Measurements from ENCODE around the gene ATG13. TPM values are rescaled to one million over a fixed set of nuclear protein-coding genes. Genes with fewer than 3 reads are reported as not detected.

The ATG13 gene
- total RNA-seq, 1 donor from 2014 or later = 80.0 TPM

DNA sequence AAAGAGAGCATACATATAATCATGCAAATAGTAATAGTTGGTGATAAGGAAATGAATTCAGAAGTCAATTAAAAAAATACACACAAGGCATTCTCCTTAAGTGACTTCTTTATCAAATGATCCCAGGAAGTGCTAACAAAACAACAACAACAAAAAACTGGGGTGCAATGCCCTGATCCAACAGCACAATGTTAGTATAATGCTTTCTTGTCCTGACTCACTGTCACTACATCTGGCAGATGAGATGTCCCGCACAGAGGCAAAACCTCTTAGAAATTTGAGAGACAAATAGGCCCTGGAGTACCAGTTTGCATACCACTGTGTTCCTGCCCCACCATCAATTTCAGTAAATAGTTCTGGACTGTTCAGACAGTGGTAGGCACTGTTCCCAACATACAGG, 12.6 kb upstream of the ATG13 start:
- DNase-seq (ENCODE audit: extremely low read depth, low read depth, low spot score) = no peak

DNA sequence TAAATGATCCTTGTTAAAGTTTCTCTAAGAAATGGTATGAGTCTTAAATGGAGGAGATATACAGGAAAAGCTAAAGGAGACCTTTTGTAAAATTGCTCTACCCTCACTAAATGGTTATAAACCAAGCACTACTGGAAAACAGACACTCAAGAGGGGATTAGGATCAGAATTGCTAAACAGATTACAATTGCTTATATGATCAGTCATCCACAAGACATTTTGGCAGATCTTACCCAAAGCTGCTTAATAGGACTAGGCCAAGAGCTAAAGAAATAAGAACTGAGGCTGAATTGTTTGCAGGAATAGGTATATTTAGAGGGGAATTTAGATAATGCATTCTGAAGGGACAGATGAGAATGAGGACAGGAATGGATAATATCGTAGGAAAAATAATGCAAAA, 9.8 kb upstream of the ATG13 start:
- no peak for DNase-seq (ENCODE audit: extremely low read depth, low read depth, low spot score)

DNA sequence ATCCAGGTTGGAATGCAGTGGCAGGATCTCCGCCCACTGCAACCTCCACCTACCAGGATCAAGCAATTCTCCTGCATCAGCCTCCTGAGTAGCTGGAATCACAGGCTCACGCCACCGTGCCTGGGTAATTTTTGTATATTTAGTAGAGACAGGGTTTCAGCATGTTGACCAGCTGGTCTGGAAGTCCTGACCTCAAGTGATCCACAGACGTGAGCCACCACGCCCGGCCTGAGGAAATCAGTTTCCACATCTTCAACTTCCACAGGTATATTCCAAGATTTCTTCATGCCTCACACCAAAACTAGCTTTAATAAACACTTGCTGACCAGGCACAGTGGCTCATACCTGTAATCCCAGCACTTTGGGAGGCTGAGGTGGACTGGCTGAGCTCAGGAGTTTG, 8.0 kb upstream of the ATG13 start:
- no peak for DNase-seq (ENCODE audit: extremely low read depth, low read depth, low spot score)

DNA sequence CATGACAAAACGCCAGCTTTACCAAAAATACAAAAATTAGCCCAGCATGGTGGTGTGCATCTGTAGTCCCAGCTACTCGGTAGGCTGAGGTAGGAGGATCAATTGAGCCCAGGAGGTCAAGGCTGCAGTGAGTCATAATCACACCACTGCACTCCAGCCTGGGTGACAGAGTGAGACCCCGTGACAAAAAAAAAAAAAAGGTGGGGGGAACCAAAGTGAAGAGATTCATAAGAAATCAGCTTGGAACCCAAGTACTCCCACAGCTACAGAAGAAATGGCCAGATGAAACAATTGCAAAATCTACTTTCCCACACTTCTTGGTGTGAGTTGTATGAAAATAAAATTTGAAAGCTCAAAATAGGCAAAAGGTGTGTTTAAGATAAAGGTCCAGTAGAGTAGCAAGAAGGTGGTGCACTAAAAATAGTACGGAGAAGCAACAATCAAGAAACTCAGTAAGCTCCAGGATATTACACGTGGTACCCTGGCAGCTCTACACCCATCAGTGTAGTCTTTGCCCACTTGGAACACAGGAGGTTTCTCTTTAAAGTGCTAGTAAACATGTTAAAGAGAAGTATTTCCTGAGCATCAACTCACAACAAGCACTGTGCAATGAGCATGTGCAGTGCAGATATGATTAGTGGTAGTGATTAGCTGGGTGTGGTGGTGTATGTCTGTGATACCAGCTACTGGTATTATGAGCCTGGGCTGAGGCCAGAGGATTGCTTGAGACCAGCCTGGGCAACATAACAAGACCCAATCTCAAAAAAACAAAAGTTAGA, 5.6 kb upstream of the ATG13 start:
- no peak for DNase-seq (ENCODE audit: extremely low read depth, low read depth, low spot score)

DNA sequence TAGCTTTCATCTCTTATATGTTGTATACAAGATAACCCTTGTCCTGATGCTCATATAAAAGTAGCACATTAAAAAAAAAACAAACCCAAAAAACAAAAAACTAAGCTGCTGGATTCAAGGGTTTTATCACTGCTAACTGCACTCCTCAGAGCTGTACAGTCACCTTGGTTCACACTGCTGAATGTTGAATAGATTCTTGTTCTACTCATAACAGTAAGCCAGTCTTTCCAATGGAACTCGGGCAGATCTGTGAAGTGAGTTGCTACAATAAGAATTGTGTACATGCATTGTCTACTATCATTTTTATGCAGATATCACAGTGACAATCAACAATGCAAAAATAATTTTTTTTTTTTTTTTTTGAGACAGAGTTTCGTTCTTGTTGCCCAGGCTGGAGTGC, 5.0 kb upstream of the ATG13 start:
- DNase-seq (ENCODE audit: extremely low read depth, low read depth, low spot score) = no peak

DNA sequence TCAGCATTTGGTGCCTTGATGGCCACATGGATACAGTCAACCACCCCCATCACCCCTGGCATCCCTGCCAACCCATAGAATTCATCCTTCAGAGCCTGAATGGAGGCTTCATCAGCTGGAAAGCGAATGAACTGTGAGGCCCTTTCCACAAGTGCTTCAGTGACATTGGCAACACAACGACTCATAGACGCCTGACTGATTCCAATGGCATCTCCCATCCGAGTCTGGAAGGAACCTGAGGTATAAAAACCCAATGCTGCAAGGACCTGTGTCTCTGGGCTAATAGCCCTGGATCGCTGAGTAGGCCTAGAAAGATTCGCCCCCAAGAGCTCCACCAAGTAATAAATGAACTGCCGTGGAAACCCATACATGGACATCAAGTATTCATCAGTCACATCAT, 1.6 kb upstream of the ATG13 start:
- no peak for DNase-seq (ENCODE audit: extremely low read depth, low read depth, low spot score)

DNA sequence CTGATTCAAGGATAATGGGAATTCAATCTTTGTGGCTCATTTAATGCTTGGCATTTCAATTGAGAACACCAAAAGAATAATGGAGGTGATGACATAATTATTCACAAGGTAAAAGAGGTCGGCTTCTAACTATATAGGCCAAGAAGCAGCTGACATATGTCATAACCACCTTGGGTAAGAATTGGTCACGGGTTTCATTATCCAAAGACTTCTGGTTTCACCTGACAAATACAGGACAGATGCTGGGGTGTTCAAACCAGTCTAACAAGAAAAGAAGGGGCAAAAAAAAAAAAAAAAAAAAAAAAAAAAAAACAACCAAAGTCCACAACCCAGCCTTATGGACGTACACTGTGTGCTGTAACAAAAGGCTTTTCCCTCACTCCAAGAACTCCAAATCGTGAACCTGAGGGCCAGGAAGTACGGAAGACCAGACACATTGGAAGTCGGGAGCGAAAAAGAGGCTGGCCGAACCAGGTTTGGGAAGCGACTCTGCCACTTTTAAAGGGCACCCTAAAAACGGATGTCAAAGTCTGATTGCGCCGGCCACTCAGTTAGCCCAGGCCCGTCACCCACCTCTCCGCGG, 711 bp upstream of the ATG13 start:
- DNase-seq (ENCODE audit: extremely low read depth, low read depth, low spot score) = no peak

DNA sequence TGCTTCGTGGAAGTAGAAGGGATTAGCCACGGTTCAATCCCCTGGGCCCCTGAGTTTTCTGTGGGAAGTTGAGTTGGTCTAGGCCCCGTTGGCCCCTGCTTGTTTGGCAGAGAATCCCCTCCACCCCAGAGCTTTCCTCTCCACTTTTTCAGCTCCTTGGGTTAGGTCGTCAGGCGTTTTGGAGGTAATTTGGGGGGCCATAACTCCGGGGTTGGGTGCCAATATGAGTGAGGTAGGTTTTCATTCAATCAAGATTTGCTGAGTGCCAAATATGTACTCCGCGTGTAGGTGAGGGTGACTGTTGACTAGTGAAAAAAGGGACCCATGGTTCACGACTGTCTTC, 590 bp downstream of the ATG13 start:
- DNase-seq (ENCODE audit: extremely low read depth, low read depth, low spot score) = no peak

DNA sequence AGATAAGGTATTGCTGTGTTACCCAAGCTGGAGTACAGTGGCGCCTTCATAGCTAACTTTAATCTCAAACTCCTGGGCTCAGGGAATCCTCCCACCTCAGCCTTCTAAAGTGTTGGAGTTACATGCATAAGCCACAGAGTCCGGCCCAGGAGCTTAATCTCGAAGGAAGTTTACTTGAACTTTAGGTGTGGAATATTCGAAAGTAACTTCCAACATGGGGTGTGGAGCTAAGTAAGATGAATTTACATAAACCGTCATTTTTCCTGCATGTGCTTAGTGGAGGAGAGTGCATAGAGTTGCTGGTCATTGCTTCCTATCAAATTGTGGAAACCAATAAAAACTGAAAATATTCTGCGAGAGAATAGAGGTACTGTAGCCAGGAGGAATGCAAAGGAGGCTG, 1.5 kb downstream of the ATG13 start:
- DNase-seq (ENCODE audit: extremely low read depth, low read depth, low spot score) = no peak

DNA sequence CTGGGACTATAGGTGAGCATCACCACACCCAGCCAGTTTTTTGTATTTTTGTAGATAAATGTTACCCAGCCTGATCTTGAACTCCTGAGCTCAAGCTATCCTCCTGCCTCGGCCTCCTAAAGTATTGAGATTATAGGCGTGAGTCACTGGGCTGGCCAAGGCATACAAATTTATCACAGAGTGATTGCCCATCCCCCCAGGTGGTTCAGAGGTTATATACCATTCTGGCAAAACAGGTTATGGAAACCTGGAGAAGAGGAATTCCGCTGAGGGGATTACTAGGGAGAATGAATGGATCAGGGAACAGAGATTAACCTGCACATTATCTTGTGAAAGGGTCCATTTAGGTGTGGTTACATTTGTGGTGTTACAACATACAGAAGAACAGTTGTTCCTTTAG, 8.1 kb downstream of the ATG13 start:
- DNase-seq (ENCODE audit: extremely low read depth, low read depth, low spot score) = no peak

DNA sequence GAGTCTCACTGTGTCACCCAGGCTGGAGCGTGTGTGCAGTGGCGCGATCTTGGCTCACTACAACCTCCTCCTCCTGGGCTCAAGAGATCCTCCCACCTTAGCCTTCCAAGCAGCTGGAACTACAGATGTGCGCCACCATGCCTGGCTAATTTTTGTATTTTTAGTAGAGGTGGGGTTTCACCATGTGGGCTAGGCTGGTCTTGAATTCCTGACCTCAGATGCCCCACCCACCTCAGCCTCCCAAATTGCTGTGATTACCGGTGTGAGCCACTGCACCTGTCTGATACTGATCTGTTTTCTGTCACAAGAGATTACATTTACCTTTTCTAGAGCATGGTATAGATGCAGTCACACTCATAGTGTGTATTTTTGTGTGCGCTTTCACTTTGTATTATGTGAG, 11.6 kb downstream of the ATG13 start:
- DNase-seq (ENCODE audit: extremely low read depth, low read depth, low spot score) = no peak

DNA sequence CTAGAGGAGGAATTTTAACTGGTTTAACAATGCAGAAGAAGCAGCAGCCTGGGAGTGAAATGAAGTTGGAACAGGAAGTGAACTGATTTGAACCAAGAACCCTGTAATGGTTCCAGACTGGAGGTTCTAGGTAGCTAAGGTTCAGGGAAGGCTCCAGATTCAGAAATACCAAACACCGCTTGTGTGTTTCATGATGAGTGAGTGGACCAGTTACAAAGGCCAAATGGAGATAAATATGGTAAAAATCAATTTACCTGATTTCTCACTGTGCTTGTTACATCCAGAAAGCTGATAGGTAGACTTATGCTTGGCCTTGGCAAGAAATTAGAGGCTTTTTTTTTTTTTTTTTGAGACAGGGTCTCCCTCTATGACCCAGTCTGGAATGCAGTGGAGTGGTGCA, 12.9 kb downstream of the ATG13 start:
- DNase-seq (ENCODE audit: extremely low read depth, low read depth, low spot score) = no peak

DNA sequence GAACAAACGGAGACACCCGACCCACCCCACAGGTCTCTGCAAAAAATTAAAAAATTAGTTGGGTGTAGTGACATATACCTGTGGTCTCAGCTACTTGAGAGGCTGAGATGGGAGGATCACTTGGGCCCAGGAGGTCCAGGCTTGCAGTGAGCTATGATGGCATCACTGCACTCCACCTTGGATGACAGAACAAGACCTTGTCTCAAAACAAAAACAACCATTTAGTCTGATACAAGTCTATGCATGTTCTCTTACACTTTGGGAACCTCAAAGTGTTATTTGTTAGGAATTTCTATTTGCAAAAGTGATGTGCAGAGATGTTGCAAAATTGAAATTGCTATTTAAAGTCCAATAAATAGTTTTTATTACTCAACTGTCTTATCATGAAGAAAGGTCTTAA, 14.3 kb downstream of the ATG13 start:
- no peak for DNase-seq (ENCODE audit: extremely low read depth, low read depth, low spot score)

DNA sequence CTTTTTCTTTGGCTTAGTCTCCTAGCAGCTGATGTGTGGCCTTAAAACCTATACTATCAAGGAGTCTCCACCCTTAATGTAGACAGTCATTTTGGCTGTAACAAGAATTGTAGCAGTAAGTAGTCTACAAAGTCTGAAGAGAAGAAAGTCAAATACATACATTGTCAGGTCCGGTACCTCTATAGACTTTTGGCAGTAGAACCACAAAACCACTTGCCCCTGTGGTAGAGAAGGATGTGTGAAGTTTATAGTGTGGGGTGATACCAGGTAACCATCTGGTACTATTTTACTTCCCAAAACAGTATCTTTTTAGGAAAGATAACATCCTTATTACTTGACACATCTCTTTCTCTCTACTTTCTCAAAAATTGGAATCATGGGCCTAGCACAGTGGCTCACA, 15.1 kb downstream of the ATG13 start:
- DNase-seq (ENCODE audit: extremely low read depth, low read depth, low spot score) = no peak

DNA sequence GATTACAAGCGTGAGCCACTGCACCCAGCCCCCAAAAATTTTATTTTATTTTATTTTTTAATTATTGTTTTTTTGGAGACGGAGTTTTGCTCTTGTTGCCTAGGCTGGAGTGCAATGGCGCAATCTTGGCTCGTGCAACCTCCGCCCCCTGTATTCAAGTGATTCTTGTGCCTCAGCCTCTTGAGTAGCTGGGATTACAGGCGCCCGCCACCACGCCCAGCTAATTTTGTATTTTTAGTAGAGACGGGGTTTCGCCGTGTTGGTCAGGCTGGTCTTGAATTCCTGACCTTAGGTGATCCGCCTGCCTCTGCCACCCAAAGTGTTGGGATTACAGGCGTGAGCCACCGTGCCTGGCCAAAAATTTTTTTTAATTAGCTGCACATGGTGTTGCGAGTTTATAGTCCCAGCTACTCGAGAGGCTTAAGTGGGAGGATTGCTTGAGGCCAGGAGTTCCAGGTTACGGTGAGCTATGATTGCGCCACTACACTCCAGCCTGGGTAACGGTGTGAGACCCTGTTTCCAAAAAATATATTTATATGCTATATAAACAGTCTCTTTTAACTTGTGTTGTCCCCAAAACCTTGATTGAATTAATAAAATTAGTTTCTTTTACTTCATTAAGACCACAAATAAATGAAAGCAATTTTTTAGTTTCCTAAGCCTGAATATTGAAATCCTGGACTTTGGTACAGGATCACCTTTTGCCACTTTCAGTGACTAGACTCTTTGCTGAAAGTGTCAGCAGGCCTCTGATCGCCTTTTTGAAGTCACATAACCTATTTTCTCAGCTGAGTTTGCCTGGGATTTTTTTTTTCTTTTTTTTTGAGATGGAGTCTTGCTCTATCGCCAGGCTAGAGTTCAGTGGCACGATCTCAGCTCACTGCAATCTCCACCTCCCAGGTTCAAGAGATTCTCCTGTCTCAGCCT, 16.2 kb downstream of the ATG13 start:
- no peak for DNase-seq (ENCODE audit: extremely low read depth, low read depth, low spot score)

DNA sequence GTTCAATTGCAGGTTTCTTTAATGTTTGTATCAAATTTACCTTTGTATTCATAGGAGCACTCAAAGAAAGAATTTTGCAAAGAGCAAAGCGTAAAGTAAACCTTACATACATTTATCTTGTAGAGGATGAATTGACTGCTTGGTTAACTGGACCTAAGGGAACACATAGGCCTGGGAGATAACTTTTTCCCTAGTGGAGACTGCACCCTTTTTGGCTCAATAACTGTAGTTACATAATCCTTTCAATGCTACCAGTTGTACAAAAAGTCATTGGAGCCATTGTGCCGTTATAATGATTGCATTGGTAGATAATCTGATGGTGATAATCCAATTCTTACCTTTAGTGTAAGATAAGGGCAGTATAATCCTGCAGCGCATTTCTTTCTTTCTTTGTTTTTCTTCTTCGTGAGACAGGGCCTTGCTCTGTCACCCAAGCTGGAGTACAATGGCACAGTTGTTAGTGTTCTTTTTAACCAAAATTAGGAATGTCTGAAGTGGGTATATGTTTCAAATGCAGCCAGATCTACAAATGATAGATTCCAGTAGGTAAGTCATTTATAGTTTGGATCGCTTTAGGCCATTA, 18.3 kb downstream of the ATG13 start:
- DNase-seq (ENCODE audit: extremely low read depth, low read depth, low spot score) = no peak

DNA sequence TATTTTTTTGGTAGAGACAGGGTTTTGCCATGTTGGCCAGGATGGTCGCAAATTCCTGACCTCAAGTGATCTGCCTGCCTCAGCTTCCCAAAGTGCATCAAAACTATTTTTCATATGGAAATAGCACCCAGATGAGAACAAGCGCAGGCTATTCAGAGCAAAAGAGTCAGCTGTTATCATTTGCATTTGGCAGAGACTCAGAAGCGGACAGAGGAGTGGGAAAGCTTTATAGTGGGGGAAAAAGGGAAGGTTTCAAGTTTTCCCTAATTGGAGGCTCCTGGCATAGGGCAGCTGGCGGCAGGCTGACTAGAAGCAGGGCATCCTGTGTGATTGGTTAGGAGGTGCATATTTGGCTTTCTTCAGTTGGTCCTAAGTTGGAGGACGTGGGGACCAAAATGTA, 20.2 kb downstream of the ATG13 start:
- no peak for DNase-seq (ENCODE audit: extremely low read depth, low read depth, low spot score)

DNA sequence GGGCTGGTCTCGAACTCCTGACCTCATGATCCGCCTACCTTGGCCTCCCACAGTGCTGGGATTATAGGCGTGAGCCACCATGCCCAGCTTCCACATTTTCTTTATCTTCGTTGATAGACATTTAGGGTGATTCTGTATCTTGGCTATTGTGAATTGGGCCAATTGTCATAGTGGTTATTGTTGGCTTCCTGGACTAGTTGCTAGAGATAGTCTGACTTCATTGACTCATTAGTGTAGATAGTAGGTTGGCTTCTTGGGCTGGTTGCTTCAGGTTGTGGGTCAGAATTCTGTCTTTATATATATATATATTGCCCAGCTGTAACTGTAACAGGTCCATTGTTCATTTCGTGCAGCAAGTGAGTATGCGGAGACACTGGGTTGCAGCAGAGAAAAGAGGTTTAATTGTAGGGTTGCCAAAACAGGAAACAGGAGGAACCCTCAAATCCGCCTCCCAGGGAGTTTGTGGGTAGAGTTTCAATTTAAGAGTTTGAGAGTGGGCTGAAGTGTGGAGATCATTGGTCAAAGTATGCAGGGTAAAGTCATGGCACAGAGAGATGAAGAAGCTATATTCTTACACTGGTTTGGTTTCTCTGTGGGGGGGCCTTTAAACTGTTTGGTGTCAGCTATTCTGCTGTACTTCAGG, 22.0 kb downstream of the ATG13 start:
- no peak for DNase-seq (ENCODE audit: extremely low read depth, low read depth, low spot score)

DNA sequence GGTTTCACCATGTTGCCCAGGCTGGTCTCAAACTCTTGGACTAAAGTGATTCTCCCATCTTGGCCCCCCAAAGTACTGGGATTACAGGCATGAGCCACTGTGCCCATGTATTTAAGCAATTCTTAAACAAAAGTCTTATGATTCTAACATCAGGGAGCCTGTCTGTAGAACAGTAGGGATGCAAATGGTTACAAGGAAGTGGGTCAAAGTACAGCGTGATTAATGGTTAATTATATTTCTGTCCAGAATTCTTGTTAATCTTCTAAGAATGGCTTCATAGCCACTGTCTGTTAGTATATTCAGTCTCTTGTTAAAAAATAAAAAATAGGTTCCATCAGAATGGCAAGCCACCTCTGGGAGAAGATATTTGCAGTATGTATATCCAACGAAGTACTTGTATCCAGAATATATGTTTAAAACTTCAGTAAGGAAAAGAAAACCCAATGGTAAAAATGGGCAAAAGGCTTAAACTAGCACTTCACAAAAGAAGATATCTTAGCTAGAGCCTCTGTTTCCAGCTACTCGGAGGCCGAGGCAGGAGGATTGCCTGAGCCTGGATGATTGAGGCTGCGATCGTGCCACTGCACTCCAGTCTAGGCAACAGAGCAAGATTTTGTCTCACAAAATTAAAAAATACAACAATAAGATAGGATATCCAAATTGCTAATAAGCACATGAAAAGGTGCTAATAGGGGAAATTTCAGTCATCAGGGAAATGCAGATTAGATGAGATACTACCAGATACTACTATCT, 22.9 kb downstream of the ATG13 start:
- DNase-seq (ENCODE audit: extremely low read depth, low read depth, low spot score) = no peak

DNA sequence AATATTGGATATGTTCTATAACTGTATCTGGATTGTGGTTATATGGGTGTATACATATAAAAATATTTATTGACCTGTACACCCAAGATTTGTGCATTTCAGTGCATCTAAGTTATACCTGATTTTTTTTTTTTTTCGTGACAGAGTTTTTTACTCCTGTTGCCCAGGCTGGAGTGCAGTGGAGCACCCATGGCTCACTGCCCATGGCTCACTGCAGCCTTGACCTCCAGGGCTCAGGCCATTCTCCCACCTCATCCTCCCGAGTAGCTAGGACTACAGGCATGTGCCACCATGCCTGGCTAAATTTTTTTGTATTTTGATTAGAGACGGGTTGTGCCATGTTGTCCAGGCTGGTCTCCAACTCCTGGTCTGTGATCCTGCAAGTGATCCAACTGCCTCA, 24.3 kb downstream of the ATG13 start:
- DNase-seq (ENCODE audit: extremely low read depth, low read depth, low spot score) = no peak
